Measurements from ENCODE around the gene JAGN1. TPM values are rescaled to one million over a fixed set of nuclear protein-coding genes. Genes with fewer than 3 reads are reported as not detected.

Gene JAGN1
- total RNA-seq, 1 experiment from 2014 or later: 19.7 TPM

DNA sequence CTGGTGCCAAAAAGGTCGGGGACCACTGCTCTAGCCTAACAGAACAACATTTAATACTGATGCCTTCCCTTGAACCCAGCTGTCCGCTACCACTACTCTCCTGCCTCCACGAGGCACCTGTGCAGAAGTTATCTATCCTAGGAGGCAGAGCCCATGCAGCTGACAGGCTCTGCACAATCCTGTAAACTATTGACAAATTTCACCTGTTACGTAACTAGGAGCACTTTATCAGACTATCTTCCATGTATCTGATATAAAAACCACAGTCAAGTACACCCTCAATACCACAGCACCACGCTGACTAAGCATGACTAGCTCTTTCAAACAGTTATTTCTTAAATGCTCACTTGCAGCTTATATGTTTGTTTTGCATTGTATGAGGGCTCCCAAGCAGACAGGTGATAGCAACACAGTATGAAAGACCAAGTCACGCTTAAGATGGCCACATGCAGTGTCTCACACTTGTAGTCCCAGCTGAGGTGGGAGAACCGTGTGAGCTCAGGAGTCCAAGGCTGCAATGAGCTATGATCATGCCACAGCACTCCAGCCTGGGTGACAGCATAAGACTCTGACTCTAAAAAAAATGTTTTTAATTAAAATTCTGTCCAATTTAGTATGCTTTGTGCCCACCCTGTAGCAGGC lies 22.0 kb downstream of the JAGN1 start:
- in situ Hi-C loops (cut with HindIII; ENCODE audit: low pct_unique_long_range_greater_than_20kb, low sequenced_read_pairs): no loop called here
- peak; percentile 48 for DNase-seq (ENCODE audit: low read depth)

DNA sequence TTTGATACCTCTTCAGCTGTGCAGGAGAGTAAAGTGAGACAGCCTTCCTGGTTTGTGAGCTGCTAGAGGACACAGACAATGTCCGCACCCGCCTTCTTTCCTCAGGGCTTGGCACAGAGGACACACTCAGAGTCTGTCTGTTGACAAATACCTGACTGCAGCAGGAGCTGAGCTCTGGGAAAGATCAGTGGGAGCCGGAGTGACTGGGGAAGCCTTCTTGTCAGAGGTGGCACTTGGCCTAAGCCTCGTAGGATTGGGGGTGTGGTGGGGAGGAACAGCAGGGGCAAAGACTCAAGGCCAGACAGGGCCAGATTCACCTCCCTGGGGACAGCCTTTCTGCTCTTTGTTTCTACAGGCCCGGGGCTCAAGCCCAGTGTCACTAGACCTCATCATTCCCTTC lies 23.2 kb downstream of the JAGN1 start:
- no peak for DNase-seq (ENCODE audit: low read depth)
- in situ Hi-C loops (cut with HindIII; ENCODE audit: low pct_unique_long_range_greater_than_20kb, low sequenced_read_pairs): no loop called here

DNA sequence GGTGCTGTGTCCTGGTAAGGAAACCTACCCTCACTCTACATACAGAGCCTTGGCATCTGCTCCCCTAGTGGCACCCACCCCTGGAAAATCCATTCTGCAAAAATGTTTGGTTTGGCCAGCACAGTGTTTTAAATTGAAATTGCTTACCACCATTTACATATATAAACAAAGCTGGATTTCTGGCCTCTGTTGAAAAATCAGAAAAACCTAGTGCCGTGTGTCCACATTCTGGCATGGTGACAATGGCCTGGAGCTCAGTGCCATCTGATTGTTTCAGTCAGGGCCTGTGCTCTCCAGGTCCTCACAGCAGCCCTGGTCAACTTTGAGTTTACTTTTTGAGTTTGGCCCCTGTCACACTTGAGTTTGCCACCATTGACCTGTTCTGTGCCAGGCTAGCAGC lies 23.6 kb downstream of the JAGN1 start:
- in situ Hi-C loops (cut with HindIII; ENCODE audit: low pct_unique_long_range_greater_than_20kb, low sequenced_read_pairs): no loop called here
- DNase-seq (ENCODE audit: low read depth): no peak

DNA sequence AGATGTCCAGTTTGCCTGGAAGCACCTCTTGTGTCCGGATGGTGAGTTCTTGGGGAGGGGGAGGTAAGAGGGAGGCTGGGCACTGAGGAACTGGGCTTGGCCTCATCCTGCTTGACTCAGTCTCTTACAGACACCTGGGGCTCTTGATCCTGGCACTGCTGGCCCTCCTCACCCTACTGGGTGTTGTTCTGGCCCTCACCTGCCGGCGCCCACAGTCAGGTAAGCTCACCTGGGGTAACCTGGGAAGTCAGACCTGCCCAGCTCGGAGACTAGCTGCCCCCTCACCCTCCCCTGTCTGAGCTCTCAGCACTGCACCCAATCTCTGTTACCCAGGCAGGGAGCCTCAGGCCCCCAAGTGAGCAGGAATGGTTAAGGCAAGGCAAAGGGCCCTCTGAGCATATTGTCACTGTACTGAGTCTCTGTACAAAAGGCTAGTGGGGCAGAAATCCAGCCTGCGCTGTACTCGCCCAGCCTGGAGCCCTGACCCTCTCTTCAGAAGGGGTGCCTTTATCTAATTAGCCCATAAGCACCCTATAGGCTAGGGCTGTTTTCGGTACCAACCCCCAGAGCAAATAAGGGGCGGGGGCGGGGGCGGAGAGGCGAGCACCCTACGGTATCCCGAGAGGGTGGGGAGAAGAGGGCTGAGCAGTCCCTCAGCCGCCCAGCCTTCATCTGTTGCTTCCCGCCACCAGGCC lies 24.3 kb downstream of the JAGN1 start:
- no peak for DNase-seq (ENCODE audit: low read depth)
- in situ Hi-C loops (cut with HindIII; ENCODE audit: low pct_unique_long_range_greater_than_20kb, low sequenced_read_pairs): no loop called here

DNA sequence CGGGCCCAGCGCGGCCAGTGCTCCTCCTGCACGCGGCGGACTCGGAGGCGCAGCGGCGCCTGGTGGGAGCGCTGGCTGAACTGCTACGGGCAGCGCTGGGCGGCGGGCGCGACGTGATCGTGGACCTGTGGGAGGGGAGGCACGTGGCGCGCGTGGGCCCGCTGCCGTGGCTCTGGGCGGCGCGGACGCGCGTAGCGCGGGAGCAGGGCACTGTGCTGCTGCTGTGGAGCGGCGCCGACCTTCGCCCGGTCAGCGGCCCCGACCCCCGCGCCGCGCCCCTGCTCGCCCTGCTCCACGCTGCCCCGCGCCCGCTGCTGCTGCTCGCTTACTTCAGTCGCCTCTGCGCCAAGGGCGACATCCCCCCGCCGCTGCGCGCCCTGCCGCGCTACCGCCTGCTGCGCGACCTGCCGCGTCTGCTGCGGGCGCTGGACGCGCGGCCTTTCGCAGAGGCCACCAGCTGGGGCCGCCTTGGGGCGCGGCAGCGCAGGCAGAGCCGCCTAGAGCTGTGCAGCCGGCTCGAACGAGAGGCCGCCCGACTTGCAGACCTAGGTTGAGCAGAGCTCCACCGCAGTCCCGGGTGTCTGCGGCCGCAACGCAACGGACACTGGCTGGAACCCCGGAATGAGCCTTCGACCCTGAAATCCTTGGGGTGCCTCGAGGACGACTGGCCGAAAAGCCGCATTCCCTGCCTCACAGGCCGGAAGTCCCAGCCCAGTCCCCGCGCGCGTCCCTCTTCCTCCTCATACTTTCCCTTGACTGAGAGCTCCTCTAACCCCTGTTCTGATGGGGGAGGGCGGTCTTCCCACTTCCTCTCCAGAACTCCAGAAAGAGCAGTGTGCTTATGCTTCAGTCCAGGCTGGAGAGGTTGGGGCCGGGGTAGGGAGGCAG lies 25.1 kb downstream of the JAGN1 start:
- no peak for DNase-seq (ENCODE audit: low read depth)
- in situ Hi-C loops (cut with HindIII; ENCODE audit: low pct_unique_long_range_greater_than_20kb, low sequenced_read_pairs): no loop called here

DNA sequence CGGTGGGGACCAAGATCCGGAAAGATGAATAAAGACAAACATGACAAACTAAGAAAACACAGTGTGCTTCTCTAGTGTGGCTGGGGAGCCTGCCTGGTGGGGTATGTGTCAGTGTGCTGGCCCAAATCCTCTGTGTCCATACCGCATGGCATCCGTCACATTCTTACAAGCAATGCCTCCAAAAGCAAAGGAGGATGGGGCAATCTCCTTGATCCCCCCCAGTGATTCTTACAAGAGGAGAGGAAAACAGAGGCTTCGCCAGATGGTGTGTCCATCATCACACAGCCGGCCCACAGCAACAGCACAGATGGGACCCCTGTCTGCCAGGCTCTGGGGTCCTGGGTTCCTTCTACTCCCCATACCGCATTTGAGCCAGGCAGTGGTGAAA lies 25.9 kb downstream of the JAGN1 start:
- DNase-seq (ENCODE audit: low read depth): no peak
- in situ Hi-C loops (cut with HindIII; ENCODE audit: low pct_unique_long_range_greater_than_20kb, low sequenced_read_pairs): no loop called here

DNA sequence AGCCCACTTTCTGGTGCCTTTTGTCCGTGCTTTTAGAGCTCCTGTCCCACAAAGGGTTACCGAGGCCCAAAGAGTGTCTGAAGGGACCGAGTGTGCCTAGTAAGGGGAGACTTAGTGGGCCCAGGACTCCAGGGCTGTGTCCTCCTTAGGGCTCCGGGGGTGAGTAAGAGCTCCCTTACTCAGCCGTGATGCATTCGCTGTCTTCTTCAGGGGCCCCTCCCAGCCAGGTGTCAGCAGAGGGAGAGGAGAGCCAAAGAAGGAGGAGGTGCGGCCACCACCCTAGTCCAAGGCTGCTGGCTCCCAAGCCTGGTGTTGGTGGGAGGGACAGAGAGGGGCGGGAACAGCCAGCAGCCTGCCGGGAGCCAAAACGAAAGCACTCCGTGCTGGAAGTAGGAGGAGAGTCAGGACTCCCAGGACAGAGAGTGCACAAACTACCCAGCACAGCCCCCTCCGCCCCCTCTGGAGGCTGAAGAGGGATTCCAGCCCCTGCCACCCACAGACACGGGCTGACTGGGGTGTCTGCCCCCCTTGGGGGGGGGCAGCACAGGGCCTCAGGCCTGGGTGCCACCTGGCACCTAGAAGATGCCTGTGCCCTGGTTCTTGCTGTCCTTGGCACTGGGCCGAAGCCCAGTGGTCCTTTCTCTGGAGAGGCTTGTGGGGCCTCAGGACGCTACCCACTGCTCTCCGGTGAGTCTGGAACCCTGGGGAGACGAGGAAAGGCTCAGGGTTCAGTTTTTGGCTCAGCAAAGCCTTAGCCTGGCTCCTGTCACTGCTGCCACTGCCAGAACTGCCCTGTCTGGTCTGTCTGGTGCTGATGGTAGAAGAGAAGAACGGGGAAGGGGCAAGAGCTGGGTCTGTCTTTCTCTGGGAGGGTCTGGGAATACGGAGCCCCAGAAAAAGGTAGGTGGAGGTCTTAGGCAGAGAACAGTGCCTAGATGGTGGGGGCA lies 26.6 kb downstream of the JAGN1 start, which contains the start of gene IL17RC:
TSS of gene IL17RC (plus strand) at position 365 of the 947 bp plus-strand sequence. CDS start at position 583, 218 bp downstream.
- peak; percentile 92 for DNase-seq (ENCODE audit: low read depth)
- in situ Hi-C loops (cut with HindIII; ENCODE audit: low pct_unique_long_range_greater_than_20kb, low sequenced_read_pairs): no loop called here

DNA sequence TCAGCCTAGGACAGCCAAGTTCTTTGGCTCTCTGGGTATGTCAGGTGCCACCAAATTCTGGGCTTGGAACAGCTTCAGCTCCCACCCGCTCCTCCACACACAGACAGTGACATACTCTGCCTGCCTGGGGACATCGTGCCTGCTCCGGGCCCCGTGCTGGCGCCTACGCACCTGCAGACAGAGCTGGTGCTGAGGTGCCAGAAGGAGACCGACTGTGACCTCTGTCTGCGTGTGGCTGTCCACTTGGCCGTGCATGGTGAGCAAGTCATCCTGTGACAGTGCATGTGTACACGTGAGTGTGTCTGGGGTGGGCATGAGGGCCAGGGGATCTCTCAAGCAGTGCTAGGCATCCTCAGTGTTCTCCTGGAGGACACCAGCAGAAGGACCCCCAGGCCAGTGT lies 27.4 kb downstream of the JAGN1 start:
- DNase-seq (ENCODE audit: low read depth): no peak
- in situ Hi-C loops (cut with HindIII; ENCODE audit: low pct_unique_long_range_greater_than_20kb, low sequenced_read_pairs): no loop called here

DNA sequence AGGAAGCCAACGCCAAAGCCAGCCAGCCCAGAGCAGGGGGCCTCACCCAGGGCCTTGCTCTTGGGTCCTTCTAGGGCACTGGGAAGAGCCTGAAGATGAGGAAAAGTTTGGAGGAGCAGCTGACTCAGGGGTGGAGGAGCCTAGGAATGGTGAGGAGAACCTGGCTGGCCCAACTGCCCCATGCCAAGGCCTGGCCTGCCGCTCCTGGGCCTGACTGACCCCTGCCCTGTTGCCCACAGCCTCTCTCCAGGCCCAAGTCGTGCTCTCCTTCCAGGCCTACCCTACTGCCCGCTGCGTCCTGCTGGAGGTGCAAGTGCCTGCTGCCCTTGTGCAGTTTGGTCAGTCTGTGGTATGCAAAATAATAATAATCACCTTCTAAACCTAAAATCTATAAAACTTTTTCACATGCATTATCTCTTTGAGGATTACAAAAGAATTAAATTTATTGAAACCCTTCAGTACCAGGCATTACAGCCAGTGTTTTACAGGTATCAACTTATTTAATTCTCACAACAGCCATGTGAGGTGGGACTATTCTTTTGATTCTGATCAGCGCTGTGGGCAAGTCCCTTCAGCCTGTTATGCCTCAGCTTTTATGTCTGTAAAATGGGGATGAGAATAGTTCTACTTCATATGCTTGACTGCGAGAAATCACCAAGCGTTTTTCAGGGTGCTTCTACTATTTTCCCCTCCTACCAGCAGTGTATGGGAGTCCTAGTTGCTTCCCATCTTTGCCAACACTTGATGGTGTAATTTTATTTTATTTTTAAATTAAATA lies 28.0 kb downstream of the JAGN1 start:
- in situ Hi-C loops (cut with HindIII; ENCODE audit: low pct_unique_long_range_greater_than_20kb, low sequenced_read_pairs): no loop called here
- DNase-seq (ENCODE audit: low read depth): no peak

DNA sequence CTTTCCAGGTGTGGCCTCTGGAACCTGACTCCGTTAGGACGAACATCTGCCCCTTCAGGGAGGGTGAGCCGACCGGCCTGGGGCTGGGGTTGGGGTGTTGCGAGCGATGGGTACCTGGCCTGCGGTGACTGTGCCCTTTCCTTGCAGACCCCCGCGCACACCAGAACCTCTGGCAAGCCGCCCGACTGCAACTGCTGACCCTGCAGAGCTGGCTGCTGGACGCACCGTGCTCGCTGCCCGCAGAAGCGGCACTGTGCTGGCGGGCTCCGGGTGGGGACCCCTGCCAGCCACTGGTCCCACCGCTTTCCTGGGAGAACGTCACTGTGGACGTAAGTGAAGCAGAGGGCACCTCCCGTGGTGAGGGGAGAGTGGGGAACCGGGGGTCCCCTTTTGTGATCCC lies 37.7 kb downstream of the JAGN1 start:
- in situ Hi-C loops (cut with HindIII; ENCODE audit: low pct_unique_long_range_greater_than_20kb, low sequenced_read_pairs): no loop called here
- DNase-seq (ENCODE audit: low read depth): no peak

DNA sequence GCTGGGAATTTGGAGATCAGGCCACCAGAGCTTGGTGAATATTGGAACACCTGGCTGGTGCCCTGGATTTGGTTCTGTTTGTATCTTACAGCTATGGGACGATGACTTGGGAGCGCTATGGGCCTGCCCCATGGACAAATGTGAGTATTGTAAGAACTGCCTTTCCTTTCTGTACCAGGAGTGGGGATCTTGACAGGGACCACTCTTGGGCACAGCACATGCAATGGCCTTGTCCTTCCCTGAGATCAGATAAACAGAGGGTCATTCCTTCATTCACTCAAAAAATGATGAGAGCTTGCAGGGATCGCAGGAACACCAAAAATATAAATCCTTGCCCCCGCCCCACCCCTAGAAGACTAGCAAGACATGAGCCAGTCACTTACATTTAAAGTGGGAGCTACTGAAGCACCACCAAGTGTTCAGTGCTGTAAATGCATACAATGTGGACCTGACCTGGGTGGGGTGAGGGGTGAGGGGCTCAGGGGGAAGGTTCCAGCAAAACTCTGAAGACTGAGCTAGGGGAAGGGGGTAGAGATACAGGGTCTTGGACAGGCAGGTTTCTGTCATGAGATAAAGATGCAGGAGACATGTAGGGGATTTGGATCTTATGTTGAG lies 40.5 kb downstream of the JAGN1 start:
- DNase-seq (ENCODE audit: low read depth): no peak
- in situ Hi-C loops (cut with HindIII; ENCODE audit: low pct_unique_long_range_greater_than_20kb, low sequenced_read_pairs): no loop called here

DNA sequence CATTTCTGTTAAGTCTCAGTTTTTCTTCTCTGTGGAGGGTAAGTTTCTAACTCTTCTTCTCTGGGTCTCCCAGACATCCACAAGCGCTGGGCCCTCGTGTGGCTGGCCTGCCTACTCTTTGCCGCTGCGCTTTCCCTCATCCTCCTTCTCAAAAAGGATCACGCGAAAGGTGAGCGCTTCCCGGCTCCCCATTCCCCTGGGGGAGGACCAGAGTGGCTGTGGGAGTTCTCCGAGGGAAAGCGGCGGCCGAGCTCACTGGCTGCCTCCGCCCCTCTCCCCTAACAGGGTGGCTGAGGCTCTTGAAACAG lies 42.1 kb downstream of the JAGN1 start:
- DNase-seq (ENCODE audit: low read depth): no peak
- in situ Hi-C loops (cut with HindIII; ENCODE audit: low pct_unique_long_range_greater_than_20kb, low sequenced_read_pairs): no loop called here

DNA sequence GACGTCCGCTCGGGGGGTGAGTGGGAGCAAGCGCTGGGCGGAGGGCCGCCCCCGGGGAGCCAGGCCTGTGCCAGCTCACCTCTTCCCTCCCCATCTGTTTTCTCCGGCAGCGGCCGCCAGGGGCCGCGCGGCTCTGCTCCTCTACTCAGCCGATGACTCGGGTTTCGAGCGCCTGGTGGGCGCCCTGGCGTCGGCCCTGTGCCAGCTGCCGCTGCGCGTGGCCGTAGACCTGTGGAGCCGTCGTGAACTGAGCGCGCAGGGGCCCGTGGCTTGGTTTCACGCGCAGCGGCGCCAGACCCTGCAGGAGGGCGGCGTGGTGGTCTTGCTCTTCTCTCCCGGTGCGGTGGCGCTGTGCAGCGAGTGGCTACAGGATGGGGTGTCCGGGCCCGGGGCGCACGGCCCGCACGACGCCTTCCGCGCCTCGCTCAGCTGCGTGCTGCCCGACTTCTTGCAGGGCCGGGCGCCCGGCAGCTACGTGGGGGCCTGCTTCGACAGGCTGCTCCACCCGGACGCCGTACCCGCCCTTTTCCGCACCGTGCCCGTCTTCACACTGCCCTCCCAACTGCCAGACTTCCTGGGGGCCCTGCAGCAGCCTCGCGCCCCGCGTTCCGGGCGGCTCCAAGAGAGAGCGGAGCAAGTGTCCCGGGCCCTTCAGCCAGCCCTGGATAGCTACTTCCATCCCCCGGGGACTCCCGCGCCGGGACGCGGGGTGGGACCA lies 42.6 kb downstream of the JAGN1 start:
- peak; percentile 69 for DNase-seq (ENCODE audit: low read depth)
- in situ Hi-C loops (cut with HindIII; ENCODE audit: low pct_unique_long_range_greater_than_20kb, low sequenced_read_pairs): no loop called here

DNA sequence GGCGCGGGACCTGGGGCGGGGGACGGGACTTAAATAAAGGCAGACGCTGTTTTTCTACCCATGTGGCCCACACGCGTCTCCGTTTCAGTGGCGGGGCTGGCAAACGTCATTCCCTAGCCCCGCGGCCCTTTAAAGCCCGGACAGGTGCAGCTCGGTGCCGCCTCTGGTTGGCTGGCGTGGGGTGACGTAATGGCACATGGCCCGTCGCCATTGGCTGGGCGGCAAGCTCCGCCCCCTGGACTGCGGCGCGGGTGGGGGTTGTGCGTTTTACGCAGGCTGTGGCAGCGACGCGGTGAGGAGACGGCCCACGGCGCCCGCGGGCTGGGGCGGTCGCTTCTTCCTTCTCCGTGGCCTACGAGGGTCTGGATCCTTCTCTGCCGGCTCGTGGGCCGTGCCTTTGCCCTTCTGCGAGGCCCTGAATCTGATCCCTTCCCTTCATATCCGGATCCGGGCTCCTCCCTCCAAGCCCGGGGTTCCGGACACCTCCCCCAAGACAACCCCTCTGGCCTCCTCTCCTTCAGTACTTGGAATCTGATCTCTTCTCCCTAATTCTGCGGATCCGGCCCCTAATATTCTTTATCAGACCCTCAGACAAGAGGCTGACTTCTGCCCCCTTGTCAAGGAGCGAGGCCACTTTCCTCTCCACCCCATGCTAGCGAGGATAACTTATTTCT lies 43.3 kb downstream of the JAGN1 start, which contains the start of gene CRELD1:
TSS of gene CRELD1 (plus strand) at position 274 of the 674 bp plus-strand sequence. CDS start 605 bp downstream, outside the sequence.
- in situ Hi-C loops (cut with HindIII; ENCODE audit: low pct_unique_long_range_greater_than_20kb, low sequenced_read_pairs): no loop called here
- DNase-seq (ENCODE audit: low read depth): peak; percentile 89

DNA sequence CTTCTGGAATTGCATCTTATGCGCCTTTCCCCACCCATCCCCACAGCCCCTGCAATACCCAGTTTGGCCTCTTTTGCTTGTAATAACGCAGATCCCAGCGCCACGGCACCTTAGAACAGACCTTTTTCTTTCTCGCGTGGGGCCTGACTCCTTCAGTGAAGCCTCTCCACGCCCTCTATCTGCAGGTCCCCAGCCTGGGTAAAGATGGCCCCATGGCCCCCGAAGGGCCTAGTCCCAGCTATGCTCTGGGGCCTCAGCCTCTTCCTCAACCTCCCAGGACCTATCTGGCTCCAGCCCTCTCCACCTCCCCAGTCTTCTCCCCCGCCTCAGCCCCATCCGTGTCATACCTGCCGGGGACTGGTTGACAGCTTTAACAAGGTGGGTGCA lies 43.8 kb downstream of the JAGN1 start:
- in situ Hi-C loops (cut with HindIII; ENCODE audit: low pct_unique_long_range_greater_than_20kb, low sequenced_read_pairs): no loop called here
- DNase-seq (ENCODE audit: low read depth): no peak

DNA sequence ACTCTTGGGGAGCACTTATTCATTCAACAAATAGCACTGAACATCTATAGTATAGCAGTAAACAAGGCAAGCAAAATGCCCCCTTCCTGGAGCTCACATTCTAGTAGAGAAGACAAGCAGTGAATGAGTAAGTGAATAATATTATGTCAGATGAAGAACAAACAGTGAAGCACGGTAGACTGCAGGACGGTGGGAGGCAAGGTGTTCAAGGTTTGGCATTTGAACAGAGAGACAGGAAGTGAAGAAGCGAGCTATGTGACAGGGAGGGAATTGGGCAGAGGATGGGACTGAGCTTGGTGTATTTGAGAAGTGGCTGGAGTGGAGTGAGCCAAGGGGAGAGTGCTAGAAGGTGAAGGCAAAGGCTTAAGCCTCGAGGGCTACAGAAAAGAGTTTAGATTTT lies 44.6 kb downstream of the JAGN1 start:
- in situ Hi-C loops (cut with HindIII; ENCODE audit: low pct_unique_long_range_greater_than_20kb, low sequenced_read_pairs): no loop called here
- no peak for DNase-seq (ENCODE audit: low read depth)
